H1 (cell line): Measurements from ENCODE around the gene MAGEB2. TPM values are rescaled to one million over a fixed set of nuclear protein-coding genes. Genes with fewer than 3 reads are reported as not detected.

Source experiments
- CTCF ChIA-PET: fragments of 300-600 bp; sonication (Branson Sonifier 250); formaldehyde crosslinking; loops from one replicate; lab custom pipeline; 2021; ENCODE audit not compliant: partially characterized antibody; lab: Charles Lee
- POLR2A ChIA-PET: fragments of 300-600 bp; sonication (Branson Sonifier 250); formaldehyde crosslinking; loops from one replicate; lab custom pipeline; 2021; ENCODE audit warnings: inconsistent platforms; ENCODE audit not compliant: partially characterized antibody; lab: Charles Lee
- DNase-seq, 2 experiments: peaks; one replicate each; pipeline versions ENCODE4 v3.0.0 to v3.0.0-alpha.2; 2010 to 2022; ENCODE audit warnings: low spot score in 2 of 2, low read depth in 1 of 2, mixed read lengths in 1 of 2
- FAIRE-seq: peaks from 2 replicates; lab custom pipeline; 2011; peaks lifted over from hg19 to GRCh38; lab: Jason Lieb, UNC
- H2AFZ ChIP-seq: 2 replicates; pipeline ENCODE4 v1.8.1; 2012; ENCODE audit warnings: low read length, inconsistent platforms
- H2AK5ac ChIP-seq: 2 replicates; pipeline ENCODE4 v1.6.1; 2013; ENCODE audit warnings: low read depth, low read length
- H2BK120ac ChIP-seq: replicated peaks from 2 replicates; pipeline ENCODE3; 2013; ENCODE audit warnings: low read depth, low read length, inconsistent platforms
- H2BK12ac ChIP-seq: 2 replicates; pipeline ENCODE4 v1.6.1; 2013; ENCODE audit warnings: low read depth, low read length
- H2BK15ac ChIP-seq: 2 replicates; pipeline ENCODE4 v1.6.1; 2013; ENCODE audit warnings: low read length
- H2BK20ac ChIP-seq: 2 replicates; pipeline ENCODE4 v1.6.1; 2013; ENCODE audit warnings: low read length
- H2BK5ac ChIP-seq: 2 replicates; pipeline ENCODE4 v1.6.1; 2013; ENCODE audit warnings: low read depth, low read length
- H3K14ac ChIP-seq: 2 replicates; pipeline ENCODE4 v1.6.1; 2013; ENCODE audit warnings: inconsistent platforms; ENCODE audit not compliant: insufficient read length
- H3K18ac ChIP-seq: 2 replicates; pipeline ENCODE4 v1.6.1; 2013; ENCODE audit warnings: low read length; ENCODE audit errors: extremely low read depth
- H3K23ac ChIP-seq: 2 replicates; pipeline ENCODE4 v1.6.1; 2013; ENCODE audit warnings: inconsistent platforms; ENCODE audit not compliant: insufficient read length
- H3K23me2 ChIP-seq: 2 replicates; pipeline ENCODE4 v1.6.1; 2013; ENCODE audit warnings: low read depth, low read length
- H3K27ac ChIP-seq: 2 replicates; pipeline ENCODE4 v1.6.1; 2011; ENCODE audit warnings: low read depth, low read length, inconsistent platforms
- H3K27me3 ChIP-seq, 4 experiments: replicated peaks in 1 of 4; 1 replicate in 1 of 4; 2 replicates in 3 of 4; pipeline versions ENCODE4 v1.6.1 to v1.8.1; 2011 to 2013; ENCODE audit warnings: low read length in 3 of 4, mild to moderate bottlenecking in 3 of 4, inconsistent platforms in 2 of 4, mixed read lengths in 2 of 4, moderate library complexity in 1 of 4; ENCODE audit not compliant: control insufficient read depth in 3 of 4, insufficient read depth in 3 of 4; ENCODE audit errors: extremely low read depth in 1 of 4
- H3K36me3 ChIP-seq, 4 experiments: 2 replicates each; pipeline versions ENCODE4 v1.6.1 to v1.8.1; 2011 to 2013; ENCODE audit warnings: mild to moderate bottlenecking in 4 of 4, low read length in 3 of 4, moderate library complexity in 2 of 4, control low read depth in 1 of 4, inconsistent platforms in 1 of 4; ENCODE audit not compliant: insufficient read depth in 4 of 4, control insufficient read depth in 2 of 4
- H3K4ac ChIP-seq: replicated peaks from 2 replicates; pipeline ENCODE3; 2013; ENCODE audit warnings: low read length, low read depth, mixed read lengths, inconsistent platforms; ENCODE audit not compliant: insufficient read length
- H3K4me1 ChIP-seq, 4 experiments: replicated peaks in 1 of 4; 1 replicate in 1 of 4; 2 replicates in 3 of 4; pipeline versions ENCODE4 v1.6.1 to v1.8.1; 2011 to 2013; ENCODE audit warnings: low read length in 3 of 4, inconsistent platforms in 2 of 4, mixed read lengths in 1 of 4; ENCODE audit not compliant: insufficient read depth in 4 of 4, control insufficient read depth in 3 of 4
- H3K4me2 ChIP-seq, 2 experiments: 2 replicates each; pipeline versions ENCODE4 v1.6.1 to v1.8.1; 2011 to 2013; ENCODE audit warnings: low read depth in 2 of 2, low read length in 2 of 2, control low read depth in 1 of 2, inconsistent platforms in 1 of 2, mild to moderate bottlenecking in 1 of 2; ENCODE audit not compliant: insufficient read depth in 1 of 2
- H3K4me3 ChIP-seq, 4 experiments: fragments of 200-600, 300-600 bp in 1 of 4; sonication (generic), shearing (Covaris generic), sonication (Bioruptor Twin) in 1 of 4; 2 replicates each; pipeline versions ENCODE4 v1.5.1 to v1.8.1; 2011 to 2016; ENCODE audit warnings: low read length in 4 of 4, low read depth in 3 of 4, control low read depth in 2 of 4, inconsistent platforms in 2 of 4, mild to moderate bottlenecking in 2 of 4, mixed read lengths in 1 of 4, moderate library complexity in 1 of 4; ENCODE audit not compliant: insufficient read depth in 2 of 4; ENCODE audit errors: extremely low read depth in 1 of 4
- H3K56ac ChIP-seq: replicated peaks from 2 replicates; pipeline ENCODE3; 2013; ENCODE audit warnings: low read depth, mild to moderate bottlenecking, mixed read lengths, low read length, inconsistent platforms; ENCODE audit not compliant: insufficient read length
- H3K79me1 ChIP-seq: 2 replicates; pipeline ENCODE4 v1.6.1; 2013; ENCODE audit warnings: low read depth, low read length, control low read depth
- H3K79me2 ChIP-seq, 2 experiments: 2 replicates each; pipeline versions ENCODE4 v1.6.1 to v1.8.1; 2012 to 2013; ENCODE audit warnings: low read length in 2 of 2, mild to moderate bottlenecking in 2 of 2, inconsistent platforms in 1 of 2; ENCODE audit not compliant: insufficient read depth in 2 of 2, control insufficient read depth in 1 of 2
- H3K9ac ChIP-seq, 4 experiments: replicated peaks in 1 of 4; 1 replicate in 1 of 4; 2 replicates in 3 of 4; pipeline versions ENCODE4 v1.6.1 to v1.8.1; 2011 to 2013; ENCODE audit warnings: low read depth in 3 of 4, low read length in 3 of 4, control low read depth in 2 of 4, mild to moderate bottlenecking in 2 of 4, moderate library complexity in 2 of 4, inconsistent platforms in 1 of 4; ENCODE audit errors: extremely low read depth in 1 of 4
- H3K9me3 ChIP-seq, 2 experiments: 2 replicates each; pipeline versions ENCODE4 v1.6.1 to v1.8.1; 2012 to 2013; ENCODE audit warnings: mild to moderate bottlenecking in 2 of 2, moderate library complexity in 2 of 2, control low read depth in 1 of 2, inconsistent platforms in 1 of 2, low read depth in 1 of 2, low read length in 1 of 2, mixed read lengths in 1 of 2; ENCODE audit not compliant: insufficient read depth in 2 of 2
- H4K20me1 ChIP-seq, 2 experiments: replicated peaks in 1 of 2; 2 replicates each; pipeline versions ENCODE3 to v1.8.1; 2011 to 2013; ENCODE audit warnings: inconsistent platforms in 2 of 2, low read length in 2 of 2, mild to moderate bottlenecking in 1 of 2; ENCODE audit not compliant: insufficient read depth in 2 of 2, control insufficient read depth in 1 of 2
- H4K5ac ChIP-seq: 2 replicates; pipeline ENCODE4 v1.6.1; 2013; ENCODE audit warnings: low read length, low read depth, mixed read lengths, inconsistent platforms; ENCODE audit not compliant: insufficient read length
- H4K8ac ChIP-seq: 2 replicates; pipeline ENCODE4 v1.8.0; 2013; ENCODE audit warnings: mild to moderate bottlenecking, moderate library complexity, low read length, inconsistent platforms; ENCODE audit not compliant: insufficient read depth; ENCODE audit errors: extremely low read depth
- H4K91ac ChIP-seq: replicated peaks from 2 replicates; pipeline ENCODE3; 2013; ENCODE audit warnings: low read length, mixed read lengths, inconsistent platforms; ENCODE audit not compliant: insufficient read length
- BACH1 ChIP-seq: IDR thresholded peaks from 2 replicates; pipeline ENCODE4 v1.6.1; 2012; ENCODE audit warnings: low read length, improper control_type of control experiment
- BRCA1 ChIP-seq: IDR thresholded peaks from 2 replicates; pipeline ENCODE4 v1.6.1; 2012; ENCODE audit warnings: low read depth, low read length, improper control_type of control experiment
- CBX5 ChIP-seq: fragments of 300-800, 300-1000 bp; sonication (generic); IDR thresholded peaks from 2 replicates; pipeline ENCODE4 v1.7.1; 2016; ENCODE audit warnings: antibody characterized with exemption, low read length, low read depth
- E2F6 ChIP-seq: IDR thresholded peaks from 2 replicates; pipeline ENCODE4 v1.6.1; 2012; ENCODE audit warnings: inconsistent platforms
- GTF2F1 ChIP-seq: IDR thresholded peaks from 2 replicates; pipeline ENCODE4 v1.6.1; 2012; ENCODE audit warnings: low read depth, low read length, improper control_type of control experiment, borderline replicate concordance
- JUN ChIP-seq: IDR thresholded peaks from 2 replicates; pipeline ENCODE4 v1.6.1; 2011; ENCODE audit warnings: low read depth, mild to moderate bottlenecking, improper control_type of control experiment, low read length
- NRF1 ChIP-seq: IDR thresholded peaks from 2 replicates; pipeline ENCODE4 v1.6.1; 2011; ENCODE audit warnings: mild to moderate bottlenecking, low read depth, low read length, improper control_type of control experiment
- POLR2A ChIP-seq, 2 experiments: IDR thresholded peaks; 1 replicate in 1 of 2; 2 replicates in 1 of 2; pipeline ENCODE4 v1.6.1; 2011; ENCODE audit warnings: low read depth in 2 of 2, low read length in 2 of 2, mild to moderate bottlenecking in 2 of 2; ENCODE audit errors: control extremely low read depth in 1 of 2
- SIN3A ChIP-seq, 2 experiments: IDR thresholded peaks in 1 of 2; conservative IDR thresholded peaks in 1 of 2; 2 replicates each; pipeline ENCODE4 v1.6.1; 2011 to 2012; ENCODE audit warnings: low read length in 2 of 2, improper control_type of control experiment in 1 of 2, low read depth in 1 of 2, mild to moderate bottlenecking in 1 of 2
- SIRT6 ChIP-seq: IDR thresholded peaks from one replicate; pipeline ENCODE4 v1.7.1; 2012; ENCODE audit warnings: low read length, inconsistent platforms
- SP2 ChIP-seq: IDR thresholded peaks from 2 replicates; pipeline ENCODE4 v1.6.1; 2012; ENCODE audit warnings: mild to moderate bottlenecking, low read length, inconsistent platforms
- SP4 ChIP-seq: IDR thresholded peaks from 2 replicates; pipeline ENCODE4 v1.6.1; 2012; ENCODE audit warnings: low read length, inconsistent platforms
- TAF7 ChIP-seq: optimal IDR thresholded peaks from 2 replicates; pipeline ENCODE3; 2011; ENCODE audit warnings: low read depth, mild to moderate bottlenecking, inconsistent platforms, low read length, moderate library complexity, borderline replicate concordance
- TCF12 ChIP-seq: IDR thresholded peaks from 2 replicates; pipeline ENCODE4 v1.6.1; 2011; ENCODE audit warnings: low read depth, mild to moderate bottlenecking, low read length
- YY1 ChIP-seq: IDR thresholded peaks from 2 replicates; pipeline ENCODE4 v1.6.1; 2011; ENCODE audit warnings: low read depth, mild to moderate bottlenecking, low read length
- ZNF274 ChIP-seq: IDR thresholded peaks from 2 replicates; pipeline ENCODE4 v1.7.0; 2012; ENCODE audit warnings: low read length, borderline replicate concordance; ENCODE audit errors: extremely low read depth
- WGBS, 2 experiments: shearing (Covaris generic) in 1 of 2; methylation state at CpG; one replicate each; pipeline versions ENCODE4 v1.1.6 to v1.1.7; 2013 to 2015; ENCODE audit warnings: low lambda C conversion rate in 2 of 2, mixed read lengths in 2 of 2, inconsistent platforms in 1 of 2, low coverage in 1 of 2, missing lambda C conversion rate in 1 of 2; ENCODE audit not compliant: insufficient replicate concordance in 2 of 2, insufficient coverage in 1 of 2, insufficient read length in 1 of 2; ENCODE audit errors: extremely low coverage in 1 of 2, missing lambda C conversion rate in 1 of 2; 5-methylcytosine and 5-hydroxymethylcytosine counted together
- polyA plus RNA-seq, 7 experiments: library from polyadenylated mRNA; depleted of rRNA in 3 of 7; stranded (reverse) in 5 of 7; unstranded in 2 of 7; fragments of >200 nt in 5 of 7; fragments of 200-250 nt in 2 of 7; gene quantifications; 1 replicate in 5 of 7; 2 replicates in 1 of 7; 4 replicates in 1 of 7; pipeline versions ENCODE4 v1.2.1 to v1.2.3, GENCODE V29; 2011 to 2013; ENCODE audit warnings: missing spikeins in 2 of 7, mixed read lengths in 2 of 7
- total RNA-seq: library from RNA; stranded (reverse); fragmentation: NEBNext Ultra II Directional; extraction: Animal tissue kit (Norgen Biotek cat#: 25700); gene quantifications from 2 replicates; pipeline ENCODE4 v1.2.1, GENCODE V29; 2021

MAGEB2 gene
- total and polyA plus RNA-seq, 2 of the 8 experiments (the other 6 are each of a cell fraction or from before 2014, with no cell fraction given), result not detected

GRCh38 chrX:30253257-30253656 is 37.9 kb downstream of the MAGEB2 start:
- Histone ChIP-seq H3K4me3 (no peak overlapping the region), H3K79me1 (no peaks in the 10 kb centered on the region), H3K23me2 (no peaks in the 10 kb centered on the region), H2BK20ac (no peak overlapping the region), H3K18ac (no peak overlapping the region), H2BK120ac (no peak overlapping the region), H2AK5ac (no peak overlapping the region), H4K20me1 (no peaks in the 10 kb centered on the region), H2AFZ (no peak overlapping the region), H4K8ac (no peak overlapping the region), H3K56ac (no peak overlapping the region), H3K4ac (no peak overlapping the region), H3K9me3 (peaks cover 7 to 14% of the 10 kb centered on the region in 2 experiments; a peak in 3 of 4 replicates), H4K91ac (no peak overlapping the region), H2BK12ac (no peak overlapping the region), H3K36me3 (no peaks in the 10 kb centered on the region), H3K79me2 (no peaks in the 10 kb centered on the region), H3K14ac (no peak overlapping the region), H3K27me3 (no peaks in the 10 kb centered on the region), H3K4me2 (no peak overlapping the region), H3K9ac (no peak overlapping the region), H2BK15ac (no peak overlapping the region), H3K27ac (no peak overlapping the region), H3K4me1 (no peaks in the 10 kb centered on the region), H4K5ac (no peak overlapping the region), H3K23ac (no peak overlapping the region), H2BK5ac (no peak overlapping the region)
- POLR2A ChIA-PET, result no interaction called here
- DNase-seq, result no peak
- FAIRE-seq, result no peak
- TF ChIP-seq TAF7, result no peak
- TF ChIP-seq SP4, result no peak
- no peak for TF ChIP-seq BRCA1
- no peak for TF ChIP-seq SIN3A (conservative IDR thresholded peaks at IDR 0.05 in 1 of 2, IDR thresholded peaks at IDR 0.05 in 1 of 2; ENCODE audit: low read depth in 1 of 2, low read length in 2 of 2)
- no peak for TF ChIP-seq ZNF274
- TF ChIP-seq BACH1, result no peak
- TF ChIP-seq CBX5, result no peak
- no peak for TF ChIP-seq POLR2A (IDR thresholded peaks at IDR 0.05; ENCODE audit: control extremely low read depth in 1 of 2, low read depth in 2 of 2, low read length in 2 of 2)
- no peak for TF ChIP-seq JUN
- no peak for TF ChIP-seq SIRT6
- TF ChIP-seq SP2, result no peak
- TF ChIP-seq TCF12, result no peak
- no peak for TF ChIP-seq YY1
- no peak for TF ChIP-seq NRF1
- no peak for TF ChIP-seq GTF2F1
- no peak for TF ChIP-seq E2F6
- 80% methylated on average over 1 of the region's 1 CpG; no CpG with 5 or more reads in 1 of the 2 experiments for WGBS, 2 experiments
- CTCF ChIA-PET, result no interaction called here
